Esophagus muscularis mucosa (tissue), 4 donors: Measurements from ENCODE around the gene ANKRD40. TPM values are rescaled to one million over a fixed set of nuclear protein-coding genes. Genes with fewer than 3 reads are reported as not detected.
A peak's percentile ranks its signal among the peaks of the same experiment; 100 is the strongest.

Experiments used
- DNase-seq: peaks from one replicate; pipeline ENCODE4 v3.0.0-alpha.2; 2017; ENCODE audit errors: extremely low spot score
- H3K27ac ChIP-seq, 4 donors: fragments of 200-600 bp; sonication (generic); replicated peaks in 1 of 4; 1 replicate in 3 of 4; 2 replicates in 1 of 4; pipeline ENCODE4 v1.5.1; 2016 to 2019; ENCODE audit warnings: mild to moderate bottlenecking in 1 of 4
- H3K27me3 ChIP-seq, 4 donors: fragments of 200-600 bp; sonication (generic); one replicate each; pipeline versions ENCODE4 v1.5.1 to v1.6.0; 2016 to 2019
- H3K36me3 ChIP-seq, 4 donors: fragments of 200-600 bp; sonication (generic); one replicate each; pipeline ENCODE4 v1.5.1; 2016 to 2019
- H3K4me1 ChIP-seq, 4 donors: fragments of 200-600 bp; sonication (generic); one replicate each; pipeline ENCODE4 v1.5.1; 2016 to 2019
- H3K4me3 ChIP-seq, 4 donors: fragments of 200-600 bp; sonication (generic); 1 replicate in 2 of 4; 2 replicates in 2 of 4; pipeline ENCODE4 v1.5.1; 2016 to 2019; ENCODE audit warnings: mild to moderate bottlenecking in 4 of 4, moderate library complexity in 1 of 4
- H3K9me3 ChIP-seq, 4 donors: fragments of 200-600 bp; sonication (generic); 1 replicate in 3 of 4; 2 replicates in 1 of 4; pipeline ENCODE4 v1.5.1; 2016 to 2019
- EP300 ChIP-seq: sonication (generic); formaldehyde crosslinking; IDR thresholded peaks from one replicate; pipeline ENCODE4 v1.6.1; 2017; ENCODE audit warnings: antibody characterized with exemption
- POLR2A ChIP-seq: fragments of 450-650 bp; IDR thresholded peaks from one replicate; pipeline ENCODE4 v1.6.1; 2017; ENCODE audit warnings: antibody characterized with exemption, moderate library complexity, mild to moderate bottlenecking, low read depth
- POLR2AphosphoS5 ChIP-seq, 2 donors: sonication (generic); formaldehyde crosslinking; IDR thresholded peaks; one replicate each; pipeline ENCODE4 v1.6.1; 2017; ENCODE audit warnings: antibody characterized with exemption in 2 of 2
- WGBS: methylation state at CpG from one replicate; pipeline ENCODE4 v1.1.5; 2018; 5-methylcytosine and 5-hydroxymethylcytosine counted together
- intact Hi-C: fragments of 100-400 bp; cut with DNase I; formaldehyde crosslinking; loops from one replicate; pipeline ENCODE4 v1.15.1; 2023
- total RNA-seq, 4 donors: library from RNA; depleted of rRNA; stranded (reverse); fragments of >200 nt; gene quantifications; one replicate each; pipeline versions ENCODE4 v1.1.0 to v1.2.1, GENCODE V29; 2016
- TF ChIP-seq, protein P1 (sequence below), 3 experiments: fragments of 200-600 bp in 2 of 3; fragments of 450-650 bp in 1 of 3; sonication (generic) in 2 of 3; IDR thresholded peaks; one replicate each; pipeline ENCODE4 v1.5.1; 2017 to 2019; ENCODE audit warnings: antibody characterized with exemption in 3 of 3, mild to moderate bottlenecking in 2 of 3, moderate library complexity in 1 of 3

ANKRD40 gene
- total RNA-seq, 4 donors from 2014 or later, result 73.1 to 96.2 (median 87.4) TPM

DNA sequence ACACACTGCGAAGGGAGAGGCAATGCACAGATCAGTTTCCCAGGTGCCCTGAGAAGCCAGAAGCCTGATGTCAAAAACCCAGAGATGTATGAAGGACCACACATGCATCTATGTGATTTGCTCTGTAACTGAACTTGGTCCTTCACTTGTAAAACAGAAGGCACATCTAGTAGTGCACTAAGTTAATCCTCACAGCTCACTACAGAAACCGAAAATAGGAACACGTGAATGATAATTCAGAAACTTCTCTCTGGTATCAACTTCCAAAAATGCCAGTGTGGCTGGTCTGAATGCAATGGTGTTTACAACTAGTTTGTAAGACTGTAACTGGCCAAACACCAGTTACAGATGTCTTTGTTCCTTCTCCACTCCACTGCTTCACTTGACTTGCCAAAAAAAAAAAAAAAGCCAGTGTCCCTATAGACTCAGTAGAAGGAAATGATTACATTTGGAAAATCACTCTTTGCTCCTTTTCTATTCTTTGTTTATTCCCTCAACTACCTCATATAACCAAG is 11.3 kb downstream of the ANKRD40 start:
- intact Hi-C loops, result loop anchor here (2.0 to 5.0 kb wide), 2 partner anchors 152 to 214 kb away; no protein-coding TSS in a partner anchor
- no peak for DNase-seq
- WGBS, result 82% methylated on average over 3 of the region's 3 CpGs
- Histone ChIP-seq H3K4me3 (no peak overlapping the region), H3K36me3 (peaks cover 49 to 85% (median 73%) of the 10 kb centered on the region in 4 donors), H3K27ac (no peak overlapping the region), H3K9me3 (no peaks in the 10 kb centered on the region), H3K4me1 (peaks cover 18 to 52% (median 45%) of the 10 kb centered on the region in 4 donors), H3K27me3 (no peaks in the 10 kb centered on the region)
- TF ChIP-seq EP300 (no peak), POLR2A (no peak), POLR2AphosphoS5 (IDR thresholded peaks at IDR 0.05) (no peak)
- TF ChIP-seq, protein P1, sequence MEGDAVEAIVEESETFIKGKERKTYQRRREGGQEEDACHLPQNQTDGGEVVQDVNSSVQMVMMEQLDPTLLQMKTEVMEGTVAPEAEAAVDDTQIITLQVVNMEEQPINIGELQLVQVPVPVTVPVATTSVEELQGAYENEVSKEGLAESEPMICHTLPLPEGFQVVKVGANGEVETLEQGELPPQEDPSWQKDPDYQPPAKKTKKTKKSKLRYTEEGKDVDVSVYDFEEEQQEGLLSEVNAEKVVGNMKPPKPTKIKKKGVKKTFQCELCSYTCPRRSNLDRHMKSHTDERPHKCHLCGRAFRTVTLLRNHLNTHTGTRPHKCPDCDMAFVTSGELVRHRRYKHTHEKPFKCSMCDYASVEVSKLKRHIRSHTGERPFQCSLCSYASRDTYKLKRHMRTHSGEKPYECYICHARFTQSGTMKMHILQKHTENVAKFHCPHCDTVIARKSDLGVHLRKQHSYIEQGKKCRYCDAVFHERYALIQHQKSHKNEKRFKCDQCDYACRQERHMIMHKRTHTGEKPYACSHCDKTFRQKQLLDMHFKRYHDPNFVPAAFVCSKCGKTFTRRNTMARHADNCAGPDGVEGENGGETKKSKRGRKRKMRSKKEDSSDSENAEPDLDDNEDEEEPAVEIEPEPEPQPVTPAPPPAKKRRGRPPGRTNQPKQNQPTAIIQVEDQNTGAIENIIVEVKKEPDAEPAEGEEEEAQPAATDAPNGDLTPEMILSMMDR (IDR thresholded peaks at IDR 0.05), result no peak

DNA sequence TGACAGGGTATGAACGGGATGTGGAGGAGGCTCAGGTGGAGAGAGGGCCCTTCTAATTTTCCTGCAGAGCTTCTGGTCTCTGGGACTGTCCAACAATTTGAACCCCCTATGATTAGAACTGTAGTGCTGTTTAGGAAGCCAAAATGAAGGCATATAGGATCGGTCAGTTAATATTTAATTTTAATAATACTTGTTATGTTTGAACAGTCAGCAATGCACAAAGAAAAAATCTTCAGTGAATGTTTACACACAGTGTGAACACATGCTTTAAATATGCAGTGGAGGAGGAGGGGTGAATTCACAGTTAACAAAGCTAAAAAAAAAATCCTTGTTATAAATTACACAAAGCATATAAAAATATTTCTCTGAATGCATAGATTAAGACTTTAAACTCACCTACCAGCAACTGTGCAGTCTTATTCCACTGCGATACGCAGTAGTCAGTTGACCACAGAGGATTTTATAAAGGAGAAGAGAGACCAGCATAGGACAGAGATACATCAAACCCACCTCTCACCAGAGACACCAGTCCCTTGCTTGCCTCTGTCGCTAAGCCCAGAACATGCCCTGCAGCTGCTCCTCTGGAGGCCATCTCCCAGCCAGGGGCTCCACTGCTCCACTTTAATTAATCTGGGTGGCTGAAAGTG is 14.6 kb downstream of the ANKRD40 start:
- no peaks in the 10 kb centered on the region for H3K9me3 ChIP-seq
- peaks cover 32 to 60% (median 50%) of the 10 kb centered on the region in 4 donors for H3K36me3 ChIP-seq
- DNase-seq, result no peak
- no peak overlapping the region for H3K4me3 ChIP-seq
- no peaks in the 10 kb centered on the region for H3K27me3 ChIP-seq
- TF ChIP-seq POLR2AphosphoS5 (IDR thresholded peaks at IDR 0.05) (no peak), POLR2A (no peak), EP300 (no peak)
- TF ChIP-seq, protein P1 (IDR thresholded peaks at IDR 0.05), result no peak
- 61% methylated on average over 5 of the region's 5 CpGs for WGBS
- H3K4me1 ChIP-seq, result peaks cover 18 to 69% (median 63%) of the 10 kb centered on the region in 4 donors
- intact Hi-C loops, result no loop called here
- H3K27ac ChIP-seq, result peak overlapping the region; percentile 53 to 77 (median 68)

- H3K27ac ChIP-seq, result peak overlapping the region; percentile 53 to 77 (median 68)
- no peaks in the 10 kb centered on the region for H3K27me3 ChIP-seq
- H3K36me3 ChIP-seq, result peaks cover 30 to 54% (median 43%) of the 10 kb centered on the region in 4 donors
- 72% methylated on average over 6 of the region's 6 CpGs for WGBS
- intact Hi-C loops, result no loop called here
- H3K4me3 ChIP-seq, result no peak overlapping the region
- H3K9me3 ChIP-seq, result no peaks in the 10 kb centered on the region
- H3K4me1 ChIP-seq, result peaks cover 19 to 70% (median 68%) of the 10 kb centered on the region in 4 donors
- DNase-seq, result no peak
- no peak for TF ChIP-seq EP300
- TF ChIP-seq, protein P1 (IDR thresholded peaks at IDR 0.05), result no peak
These were observed 15.2 kb downstream of the ANKRD40 start for GRCh38 chr17:50692448-50693035.

DNA sequence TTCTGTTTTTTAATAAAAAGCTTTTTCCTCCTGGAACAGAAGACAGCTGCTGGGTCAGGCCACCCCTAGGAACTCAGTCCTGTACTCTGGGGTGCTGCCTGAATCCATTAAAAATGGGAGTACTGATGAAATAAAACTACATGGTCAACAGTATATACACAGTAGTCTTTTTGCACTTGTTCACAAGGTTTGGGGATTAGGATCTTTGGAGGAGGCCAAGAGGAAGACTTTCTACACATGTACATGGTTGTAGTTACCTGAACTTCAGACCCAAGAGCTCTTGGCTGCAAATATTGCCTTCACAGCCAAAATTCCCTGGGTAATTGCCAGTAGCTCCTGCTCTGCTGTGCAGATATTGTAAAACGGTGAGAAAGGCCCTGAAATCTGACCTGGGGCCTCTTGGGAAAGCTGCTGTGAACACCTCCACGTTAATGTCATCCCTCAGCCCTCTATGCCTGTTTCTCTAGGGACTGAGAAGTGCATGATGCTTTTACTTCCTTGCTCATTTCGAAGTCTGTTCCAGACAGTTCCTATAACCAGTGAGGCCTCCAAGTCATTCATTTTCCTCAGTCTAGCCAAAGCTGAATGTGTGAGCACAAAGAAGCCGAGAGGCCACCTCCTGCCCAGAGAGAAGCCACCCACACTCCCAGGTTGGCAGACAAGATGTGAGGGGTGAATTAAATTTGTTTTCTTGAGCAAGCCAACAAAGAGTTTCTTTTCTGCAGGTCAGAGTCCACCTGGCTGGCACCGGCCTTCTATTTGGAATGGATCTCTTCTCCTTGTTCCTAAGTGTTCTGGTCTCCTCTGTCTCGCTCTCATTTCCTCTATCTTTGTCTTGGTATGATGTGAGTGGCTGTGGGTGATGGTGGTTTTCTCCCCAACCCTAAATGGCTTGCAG is 15.9 kb downstream of the ANKRD40 start:
- peak overlapping the region; percentile 12 to 77 (median 68) for H3K27ac ChIP-seq
- H3K27me3 ChIP-seq, result no peaks in the 10 kb centered on the region
- TF ChIP-seq POLR2A (no peak), POLR2AphosphoS5 (IDR thresholded peaks at IDR 0.05) (no peak), EP300 (no peak)
- TF ChIP-seq, protein P1 (IDR thresholded peaks at IDR 0.05), result no peak
- peaks cover 26 to 77% (median 76%) of the 10 kb centered on the region in 4 donors for H3K4me1 ChIP-seq
- DNase-seq, result no peak
- no peaks in the 10 kb centered on the region for H3K9me3 ChIP-seq
- intact Hi-C loops, result no loop called here
- H3K36me3 ChIP-seq, result peaks cover 23 to 47% (median 36%) of the 10 kb centered on the region in 4 donors
- 70% methylated on average over 6 of the region's 6 CpGs for WGBS
- no peak overlapping the region for H3K4me3 ChIP-seq
